Esophagus mucosa (tissue), 1 donor: ENCODE data around the gene GDPD2. TPM values are rescaled to one million over a fixed set of nuclear protein-coding genes. Genes with fewer than 3 reads are reported as not detected.

ENCODE experiments used
- ATAC-seq: fragments of 200-7000 bp; cut with Tn5 transposase; one replicate; pipeline ENCODE4 v1.9.1; 2020
- total RNA-seq: library from RNA; stranded (reverse); gene quantifications from one replicate; pipeline ENCODE4 v1.2.4, GENCODE V29; 2023
- donor health status: DM: yes; HTN: yes; CAD: no.

The GDPD2 gene
- total RNA-seq, 1 donor from 2014 or later = 0.96 TPM

GRCh38 chrX:70437921-70438665, 15.0 kb downstream of the GDPD2 start:
- no peak for ATAC-seq

DNA sequence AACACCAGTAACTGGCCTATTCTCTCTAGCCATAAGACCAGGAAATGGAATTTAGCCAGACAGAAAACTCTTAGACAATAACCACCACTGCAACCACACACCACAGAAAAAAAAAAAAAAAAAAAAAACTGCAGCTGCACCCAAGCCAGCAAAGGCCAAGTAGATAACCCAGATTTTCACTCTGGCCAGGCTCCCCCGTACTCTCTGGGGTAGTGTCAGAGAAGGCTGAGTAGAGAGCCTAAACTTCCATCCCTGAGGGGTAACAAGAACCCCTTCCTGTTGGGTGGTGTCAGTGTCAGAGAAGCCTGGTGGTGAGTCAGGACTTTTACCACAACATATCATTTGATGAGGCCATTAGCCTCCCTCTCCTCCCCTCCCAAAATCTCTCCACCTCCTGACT, 15.9 kb downstream of the GDPD2 start:
- ATAC-seq = no peak

GRCh38 chrX:70442224-70442623, 19.1 kb downstream of the GDPD2 start:
- no peak for ATAC-seq

GRCh38 chrX:70444326-70444945, 21.3 kb downstream of the GDPD2 start, which contains the start of gene DLG3:
DLG3 (plus strand) TSS chrX:70444835; CDS start chrX:70445202, 367 bp downstream.
- ATAC-seq = peak; percentile 33

DNA sequence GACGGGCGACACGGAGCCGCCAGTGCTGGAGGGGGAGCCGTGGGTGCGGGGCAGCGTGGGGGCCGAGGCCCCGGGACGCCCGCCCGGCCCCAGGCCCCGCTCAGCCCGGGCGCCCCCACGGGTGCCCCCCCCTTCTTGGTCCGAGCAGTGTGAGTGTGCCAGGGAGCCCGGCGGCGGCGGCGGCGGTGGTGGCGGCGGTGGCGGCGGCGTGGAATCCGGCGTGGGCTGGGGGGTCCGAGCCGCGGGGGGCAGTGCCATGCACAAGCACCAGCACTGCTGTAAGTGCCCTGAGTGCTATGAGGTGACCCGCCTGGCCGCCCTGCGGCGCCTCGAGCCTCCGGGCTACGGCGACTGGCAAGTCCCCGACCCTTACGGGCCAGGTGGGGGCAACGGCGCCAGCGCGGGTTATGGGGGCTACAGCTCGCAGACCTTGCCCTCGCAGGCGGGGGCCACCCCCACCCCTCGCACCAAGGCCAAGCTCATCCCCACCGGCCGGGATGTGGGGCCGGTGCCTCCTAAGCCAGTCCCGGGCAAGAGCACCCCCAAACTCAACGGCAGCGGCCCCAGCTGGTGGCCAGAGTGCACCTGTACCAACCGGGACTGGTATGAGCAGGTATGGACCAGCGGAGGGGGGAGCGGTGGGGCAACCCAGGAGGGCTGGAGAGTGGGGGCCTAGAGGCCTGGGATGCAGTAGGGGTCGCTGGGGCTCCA, 22.0 kb downstream of the GDPD2 start:
- ATAC-seq = no peak

GRCh38 chrX:70445951-70446350, 22.8 kb downstream of the GDPD2 start:
- ATAC-seq = no peak

GRCh38 chrX:70446380-70447350, 23.6 kb downstream of the GDPD2 start:
- ATAC-seq = no peak

GRCh38 chrX:70449457-70449966, 26.4 kb downstream of the GDPD2 start:
- ATAC-seq = no peak

DNA sequence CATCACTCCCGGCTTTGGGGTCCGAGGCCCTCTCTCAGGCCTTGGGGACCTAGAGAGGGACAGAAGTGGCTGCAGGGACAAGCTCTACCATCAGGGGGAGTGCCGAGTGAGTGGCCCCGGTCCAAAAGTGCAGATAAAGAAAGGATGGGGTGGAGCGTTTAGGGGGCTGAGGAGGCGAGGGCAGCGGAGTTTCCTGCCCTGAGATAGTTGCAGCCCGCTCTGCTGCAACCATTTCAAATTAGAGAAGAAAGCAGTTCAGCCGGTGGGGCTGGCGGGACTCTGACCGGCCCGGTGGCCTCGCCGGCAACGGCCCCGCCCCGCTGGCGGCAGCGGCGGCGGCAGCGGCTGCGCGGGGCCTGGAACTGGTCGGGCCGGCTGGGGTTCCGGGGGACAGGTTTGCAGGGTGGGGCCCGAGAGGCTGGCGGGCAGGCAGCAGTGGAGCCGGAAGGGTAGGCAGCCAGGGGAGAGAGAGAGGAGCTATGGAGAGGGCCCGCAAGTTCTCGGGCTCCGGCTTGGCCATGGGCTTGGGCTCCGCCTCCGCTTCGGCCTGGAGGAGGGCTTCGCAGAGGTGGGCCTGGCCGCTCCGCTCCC, 29.1 kb downstream of the GDPD2 start:
- ATAC-seq = peak; percentile 75

DNA sequence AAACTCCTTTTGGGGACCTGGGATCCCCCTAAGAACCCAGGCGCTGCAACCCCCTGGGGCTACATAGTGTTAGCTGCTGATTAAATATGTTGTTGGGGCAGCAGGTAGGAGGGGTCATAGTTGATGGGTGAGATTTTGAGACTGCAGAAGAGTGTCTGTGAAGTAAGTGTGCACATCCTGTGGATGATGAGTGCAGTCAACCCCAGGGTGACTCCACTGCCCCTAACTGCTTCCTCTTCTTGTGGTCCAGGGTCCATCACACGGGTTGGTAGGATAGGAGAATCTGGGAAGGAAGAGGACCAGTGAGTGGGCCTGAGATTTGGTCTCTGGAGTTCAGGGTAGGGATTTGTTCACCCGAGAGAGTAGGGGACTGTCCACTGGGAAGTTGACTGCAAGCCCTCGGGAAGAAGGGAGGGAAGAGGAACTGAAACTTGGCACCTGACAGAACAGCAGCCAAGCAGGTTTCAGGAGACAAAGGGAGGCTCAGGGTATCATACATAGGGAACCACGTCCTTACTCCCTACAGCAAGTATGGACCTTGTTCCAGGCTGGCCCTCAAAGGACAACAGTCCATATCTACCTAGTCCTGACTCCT, 30.0 kb downstream of the GDPD2 start:
- peak; percentile 33 for ATAC-seq

- ATAC-seq = peak; percentile 72
Observed at GRCh38 chrX:70454441-70455365, 31.6 kb downstream of the GDPD2 start.

- ATAC-seq = no peak
Observed at GRCh38 chrX:70455366-70456202, 32.5 kb downstream of the GDPD2 start.

- ATAC-seq = no peak
Observed at GRCh38 chrX:70456256-70456655, 33.1 kb downstream of the GDPD2 start.

DNA sequence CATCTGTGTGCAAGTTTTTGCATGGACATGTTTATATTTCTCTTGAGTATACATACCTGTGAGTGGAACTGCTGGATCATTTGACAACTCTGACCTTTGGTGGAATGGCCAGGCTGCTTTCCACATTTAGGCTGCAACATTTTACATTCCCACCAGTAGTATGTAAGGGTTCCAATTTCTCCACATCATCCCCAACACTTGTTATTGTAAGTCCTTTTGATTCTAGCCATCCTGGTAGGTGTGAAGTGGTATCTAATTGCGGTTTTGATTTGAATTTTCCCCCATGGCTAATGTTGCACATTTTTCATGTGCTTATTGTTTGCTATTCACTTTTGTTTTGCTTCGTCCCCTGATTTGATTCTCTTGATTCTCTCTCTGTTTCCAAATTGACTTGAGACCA, 37.9 kb downstream of the GDPD2 start:
- no peak for ATAC-seq

DNA sequence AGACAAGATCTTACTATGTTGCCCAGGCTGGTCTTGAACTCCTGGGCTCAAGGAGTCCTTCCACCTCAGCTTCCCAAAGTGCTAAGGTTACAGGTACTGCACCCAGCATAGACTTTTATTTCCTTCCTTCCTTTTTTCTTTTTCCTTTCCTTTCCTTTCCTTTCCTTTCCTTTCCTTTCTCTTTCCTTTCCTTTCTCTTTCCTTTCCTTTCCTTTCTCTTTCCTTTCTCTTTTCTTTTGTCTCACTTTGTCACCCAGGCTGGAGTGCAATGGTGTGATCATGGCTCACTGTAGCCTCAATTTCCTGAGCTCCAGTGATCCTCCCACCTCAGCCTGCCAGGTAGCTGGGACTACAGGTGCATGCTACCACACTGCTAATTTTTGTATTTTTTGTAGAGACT, 40.9 kb downstream of the GDPD2 start:
- no peak for ATAC-seq

DNA sequence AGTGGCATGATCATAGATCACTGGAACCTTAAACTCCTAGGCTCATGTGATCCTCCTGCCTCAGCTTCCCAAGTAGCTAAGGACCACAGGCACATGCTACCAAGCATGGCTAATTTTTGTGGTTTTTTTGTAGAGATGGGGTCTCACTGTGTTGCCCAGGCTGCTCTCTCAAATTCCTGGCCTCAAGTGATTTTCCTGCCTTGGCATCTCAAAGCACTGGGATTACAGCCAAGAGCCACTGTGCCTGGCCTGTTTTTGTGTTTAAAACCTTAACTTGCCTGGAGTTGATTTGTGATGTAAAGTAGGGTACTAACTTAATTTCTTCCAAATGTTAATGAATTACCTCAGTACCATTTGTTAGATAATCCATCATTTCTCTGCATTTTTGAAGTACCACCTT, 43.9 kb downstream of the GDPD2 start:
- no peak for ATAC-seq

- ATAC-seq = no peak
Observed at GRCh38 chrX:70468709-70469108, 45.6 kb downstream of the GDPD2 start.

GRCh38 chrX:70470850-70471289, 47.8 kb downstream of the GDPD2 start:
- ATAC-seq = peak; percentile 41
